ENCODE measurements around the gene FGF12. TPM values are rescaled to one million over a fixed set of nuclear protein-coding genes. Genes with fewer than 3 reads are reported as not detected.

FGF12 gene
- total RNA-seq, 2 experiments from 2014 or later: not detected

DNA sequence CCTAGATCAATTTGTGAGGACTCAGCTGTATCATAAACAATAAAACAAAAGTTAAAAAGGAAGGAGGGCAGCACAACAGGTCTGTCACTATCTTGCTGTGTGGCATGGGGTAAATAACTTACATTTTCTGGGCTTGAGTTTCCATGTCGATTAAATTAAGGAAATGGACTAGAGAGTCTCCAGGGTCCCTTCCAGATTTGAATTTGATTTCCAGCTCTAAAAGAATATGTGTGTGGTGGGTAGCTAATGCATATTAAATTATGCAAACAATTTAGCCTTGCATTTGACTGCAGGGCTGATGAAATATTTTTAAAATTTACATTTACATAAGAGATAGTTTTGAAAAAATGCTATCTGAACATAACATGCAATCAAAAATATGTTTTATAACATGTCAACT lies 447.7 kb downstream of the FGF12 start:
- ChIA-PET CTCF (no interaction called here), POLR2A (no interaction called here)
- no peak overlapping the region for H3K4me3 Mint-ChIP-seq
- ATAC-seq (ENCODE audit: poor library complexity) (no peak), DNase-seq (no peak)
- H3K4me1 Mint-ChIP-seq (ENCODE audit: low read depth): no peaks in the 10 kb centered on the region
- intact Hi-C loops (cut with DNase I, micrococcal nuclease): no loop called here
- no peak overlapping the region for H3K27ac Mint-ChIP-seq
- H3K9me3 Mint-ChIP-seq: no peaks in the 10 kb centered on the region
- TF ChIP-seq CTCF (IDR thresholded peaks at IDR 0.05): no peak
- Histone ChIP-seq H3K9me3 (ENCODE audit: control insufficient read depth in 1 of 2, insufficient read depth in 1 of 2, low read length in 2 of 2) (no peaks in the 10 kb centered on the region), H3K27me3 (ENCODE audit: control insufficient read depth in 1 of 2, insufficient read depth in 2 of 2, low read length in 2 of 2) (no peaks in the 10 kb centered on the region), H3K36me3 (ENCODE audit: insufficient read depth, low read length) (no peaks in the 10 kb centered on the region), H3K4me3 (ENCODE audit: low read length) (no peak overlapping the region), H3K4me1 (ENCODE audit: insufficient read depth, low read length) (no peaks in the 10 kb centered on the region), H3K27ac (ENCODE audit: low read depth in 1 of 2, low read length in 2 of 2) (no peak overlapping the region)
- H3K36me3 Mint-ChIP-seq (ENCODE audit: low read depth): no peaks in the 10 kb centered on the region
- H3K27me3 Mint-ChIP-seq: no peaks in the 10 kb centered on the region

- Mint-ChIP-seq H3K27me3 (no peaks in the 10 kb centered on the region), H3K4me1 (ENCODE audit: low read depth) (no peaks in the 10 kb centered on the region), H3K36me3 (ENCODE audit: low read depth) (no peaks in the 10 kb centered on the region), H3K27ac (no peak overlapping the region), H3K4me3 (no peak overlapping the region), H3K9me3 (no peaks in the 10 kb centered on the region)
- Histone ChIP-seq H3K4me3 (ENCODE audit: low read length) (no peak overlapping the region), H3K27ac (ENCODE audit: low read depth in 1 of 2, low read length in 2 of 2) (no peak overlapping the region), H3K27me3 (ENCODE audit: control insufficient read depth in 1 of 2, insufficient read depth in 2 of 2, low read length in 2 of 2) (no peaks in the 10 kb centered on the region), H3K4me1 (ENCODE audit: insufficient read depth, low read length) (no peaks in the 10 kb centered on the region), H3K36me3 (ENCODE audit: insufficient read depth, low read length) (no peaks in the 10 kb centered on the region), H3K9me3 (ENCODE audit: control insufficient read depth in 1 of 2, insufficient read depth in 1 of 2, low read length in 2 of 2) (no peaks in the 10 kb centered on the region)
- CTCF ChIA-PET: no interaction called here
- TF ChIP-seq CTCF (IDR thresholded peaks at IDR 0.05): no peak
- DNase-seq: no peak
- no peak for ATAC-seq (ENCODE audit: poor library complexity)
- POLR2A ChIA-PET: no interaction called here
- intact Hi-C loops (cut with DNase I, micrococcal nuclease): no loop called here
These were observed 449.9 kb downstream of the FGF12 start for GRCh38 chr3:192277477-192277876.

DNA sequence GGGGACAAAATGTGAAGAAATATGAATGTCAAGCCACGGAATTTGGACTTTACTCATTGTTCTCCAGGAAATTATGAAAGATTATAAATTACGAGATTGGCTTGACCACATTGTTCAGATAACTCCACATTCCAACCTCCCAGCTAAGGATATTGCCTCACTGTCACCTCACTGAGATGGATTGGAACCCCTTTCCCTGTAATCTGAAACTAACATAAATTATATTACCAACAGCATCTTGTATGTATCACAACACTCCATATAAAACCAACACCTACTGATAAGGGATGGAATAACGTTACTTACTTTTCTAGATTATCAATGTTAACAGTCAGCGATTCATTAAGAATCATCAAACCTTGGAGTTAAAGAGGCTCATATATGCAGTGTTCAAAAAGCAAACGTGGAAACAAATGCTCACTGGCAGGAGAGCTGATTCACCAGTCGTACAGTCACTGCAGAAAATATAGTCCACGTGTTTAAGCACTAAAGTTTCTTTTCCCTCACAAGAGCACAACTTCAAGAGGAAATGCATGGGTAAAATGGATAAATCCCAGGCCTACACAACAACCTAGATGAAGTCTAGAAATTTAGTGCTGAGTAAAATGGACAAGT lies 451.5 kb downstream of the FGF12 start:
- Histone ChIP-seq H3K27me3 (ENCODE audit: control insufficient read depth in 1 of 2, insufficient read depth in 2 of 2, low read length in 2 of 2) (no peaks in the 10 kb centered on the region), H3K27ac (ENCODE audit: low read depth in 1 of 2, low read length in 2 of 2) (no peak overlapping the region), H3K4me1 (ENCODE audit: insufficient read depth, low read length) (no peaks in the 10 kb centered on the region), H3K4me3 (ENCODE audit: low read length) (no peak overlapping the region), H3K36me3 (ENCODE audit: insufficient read depth, low read length) (no peaks in the 10 kb centered on the region), H3K9me3 (ENCODE audit: control insufficient read depth in 1 of 2, insufficient read depth in 1 of 2, low read length in 2 of 2) (no peaks in the 10 kb centered on the region)
- intact Hi-C loops (cut with DNase I, micrococcal nuclease): no loop called here
- ChIA-PET POLR2A (no interaction called here), CTCF (interaction anchor here (0.6 kb wide), 1 partner anchor 20 kb away, joined by 3 read pairs; no protein-coding TSS in a partner anchor)
- Mint-ChIP-seq H3K9me3 (no peaks in the 10 kb centered on the region), H3K4me3 (no peak overlapping the region), H3K27me3 (no peaks in the 10 kb centered on the region), H3K27ac (no peak overlapping the region), H3K4me1 (ENCODE audit: low read depth) (no peaks in the 10 kb centered on the region), H3K36me3 (ENCODE audit: low read depth) (no peaks in the 10 kb centered on the region)
- no peak for DNase-seq
- no peak for TF ChIP-seq CTCF (IDR thresholded peaks at IDR 0.05)
- no peak for ATAC-seq (ENCODE audit: poor library complexity)
